A549 treated with GW870086 at 1 μM for 4 hours (cell line): Measurements from ENCODE around the gene KRTAP21-1. TPM values are rescaled to one million over a fixed set of nuclear protein-coding genes. Genes with fewer than 3 reads are reported as not detected.

Experiments used
- total RNA-seq: library from RNA; stranded (reverse); fragments of 200-300 nt; extraction: Qiagen RNA extraction; gene quantifications from 5 replicates; pipeline ENCODE4 v1.2.3, GENCODE V29; 2022; ENCODE audit warnings: low read depth

KRTAP21-1 gene
- not detected in 5 replicates for total RNA-seq

GRCh38 chr21:30755328-30755727, at the start of gene KRTAP21-1:
KRTAP21-1 (minus strand) TSS chr21:30755428; CDS start chr21:30755378, 50 bp downstream.

GRCh38 chr21:30747159-30747558, 8.1 kb downstream of the KRTAP21-1 start, which contains the start of gene KRTAP21-2:
KRTAP21-2 (minus strand) TSS chr21:30747259; CDS start chr21:30747202, 57 bp downstream.

GRCh38 chr21:30718239-30718909, 36.9 kb downstream of the KRTAP21-1 start, which contains the start of gene KRTAP21-3:
KRTAP21-3 (minus strand) TSS chr21:30718777; CDS start chr21:30718759, 18 bp downstream.

Other genes with a start within 250 kb of the KRTAP21-1 start
- gene KRTAP19-6, start 213.6 kb downstream of the KRTAP21-1 start, total RNA-seq, result not detected in 5 replicates
- not detected in 5 replicates for gene KRTAP19-7, start 194.1 kb downstream of the KRTAP21-1 start, total RNA-seq
- gene KRTAP22-2, start 165.0 kb downstream of the KRTAP21-1 start, total RNA-seq, result not detected in 5 replicates
- not detected in 5 replicates for gene KRTAP6-3, start 163.0 kb downstream of the KRTAP21-1 start, total RNA-seq
- gene KRTAP6-2, start 156.5 kb downstream of the KRTAP21-1 start, total RNA-seq, result not detected in 5 replicates
- gene KRTAP22-1, start 154.3 kb downstream of the KRTAP21-1 start, total RNA-seq, result not detected in 5 replicates
- gene KRTAP6-1, start 141.5 kb downstream of the KRTAP21-1 start, total RNA-seq, result not detected in 5 replicates
- gene KRTAP20-1, start 139.0 kb downstream of the KRTAP21-1 start, total RNA-seq, result not detected in 5 replicates
- not detected in 5 replicates for gene KRTAP20-4, start 134.8 kb downstream of the KRTAP21-1 start, total RNA-seq
- gene KRTAP20-2, start 120.2 kb downstream of the KRTAP21-1 start, total RNA-seq, result not detected in 5 replicates
- gene KRTAP20-3, start 112.6 kb downstream of the KRTAP21-1 start, total RNA-seq, result not detected in 5 replicates
- gene KRTAP21-3, start 36.7 kb downstream of the KRTAP21-1 start, total RNA-seq, result not detected in 5 replicates
- gene KRTAP21-2, start 8.2 kb downstream of the KRTAP21-1 start, total RNA-seq, result not detected in 5 replicates
- gene KRTAP8-1, start 57.8 kb upstream of the KRTAP21-1 start, total RNA-seq, result not detected in 5 replicates
- not detected in 5 replicates for gene KRTAP7-1, start 74.3 kb upstream of the KRTAP21-1 start, total RNA-seq
- gene KRTAP11-1, start 126.2 kb upstream of the KRTAP21-1 start, total RNA-seq, result not detected in 5 replicates